Muscle of arm (tissue), 12 donors: ENCODE measurements around the gene CHCHD3. TPM values are rescaled to one million over a fixed set of nuclear protein-coding genes. Genes with fewer than 3 reads are reported as not detected.

Source experiments
- DNase-seq: peaks from one replicate; pipeline ENCODE4 v3.0.0-alpha.2; 2013
- polyA plus RNA-seq, 12 donors: library from polyadenylated mRNA; unstranded; fragments of 120-200 nt; gene quantifications; one replicate each; pipeline ENCODE4 v1.2.1, GENCODE V29; 2013; ENCODE audit not compliant: insufficient read length in 12 of 12

The CHCHD3 gene
- polyA plus RNA-seq, 12 donors, result 58.1 to 99.1 (median 70.6) TPM; not detected in 1

- no peak for DNase-seq
Measured at GRCh38 chr7:132751244-132751647, 330.6 kb downstream of the CHCHD3 start.

GRCh38 chr7:132750530-132751217 is 331.2 kb downstream of the CHCHD3 start:
- DNase-seq, result no peak

GRCh38 chr7:132750096-132750495 is 331.8 kb downstream of the CHCHD3 start:
- DNase-seq, result no peak

- no peak for DNase-seq
Measured at GRCh38 chr7:132745510-132745909, 336.4 kb downstream of the CHCHD3 start.

DNA sequence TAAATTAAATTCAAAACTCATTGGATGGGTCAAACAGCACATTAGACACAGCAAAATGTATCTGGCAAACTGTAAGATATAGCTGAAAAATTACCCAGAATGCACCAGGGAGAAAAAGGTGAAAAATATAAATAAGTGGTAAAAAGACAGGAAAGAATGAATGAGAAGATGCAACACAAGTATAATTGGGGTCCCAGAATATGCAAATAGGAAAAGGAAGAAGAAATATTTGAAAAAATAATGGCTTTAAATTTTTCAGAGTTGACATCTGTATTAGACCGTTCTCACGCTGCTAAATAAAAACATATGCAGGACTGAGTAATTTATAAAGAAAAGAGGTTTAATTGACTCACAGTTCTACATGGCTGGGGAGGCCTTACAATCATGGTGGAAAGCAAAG is 337.9 kb downstream of the CHCHD3 start:
- no peak for DNase-seq

GRCh38 chr7:132742189-132742612 is 339.7 kb downstream of the CHCHD3 start:
- peak; percentile 7 for DNase-seq

DNA sequence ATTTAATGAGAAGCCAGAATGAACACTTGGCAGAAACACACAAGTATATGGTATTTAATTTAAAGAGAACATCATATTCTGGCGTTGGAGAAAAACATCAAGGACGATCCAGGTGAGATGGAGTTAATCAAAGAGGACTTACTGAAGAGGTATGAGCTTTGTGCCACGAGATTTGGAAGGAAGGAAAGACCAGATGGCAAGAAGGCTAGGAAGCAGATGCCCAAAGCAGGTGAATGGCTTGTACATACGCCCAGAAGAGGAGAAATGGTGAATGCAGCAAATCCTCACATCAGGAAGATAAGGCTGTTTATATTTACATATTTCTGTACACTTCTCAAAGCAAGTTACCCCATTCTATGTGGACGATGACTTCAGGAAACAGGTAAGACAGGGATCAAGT is 341.7 kb downstream of the CHCHD3 start:
- no peak for DNase-seq

DNA sequence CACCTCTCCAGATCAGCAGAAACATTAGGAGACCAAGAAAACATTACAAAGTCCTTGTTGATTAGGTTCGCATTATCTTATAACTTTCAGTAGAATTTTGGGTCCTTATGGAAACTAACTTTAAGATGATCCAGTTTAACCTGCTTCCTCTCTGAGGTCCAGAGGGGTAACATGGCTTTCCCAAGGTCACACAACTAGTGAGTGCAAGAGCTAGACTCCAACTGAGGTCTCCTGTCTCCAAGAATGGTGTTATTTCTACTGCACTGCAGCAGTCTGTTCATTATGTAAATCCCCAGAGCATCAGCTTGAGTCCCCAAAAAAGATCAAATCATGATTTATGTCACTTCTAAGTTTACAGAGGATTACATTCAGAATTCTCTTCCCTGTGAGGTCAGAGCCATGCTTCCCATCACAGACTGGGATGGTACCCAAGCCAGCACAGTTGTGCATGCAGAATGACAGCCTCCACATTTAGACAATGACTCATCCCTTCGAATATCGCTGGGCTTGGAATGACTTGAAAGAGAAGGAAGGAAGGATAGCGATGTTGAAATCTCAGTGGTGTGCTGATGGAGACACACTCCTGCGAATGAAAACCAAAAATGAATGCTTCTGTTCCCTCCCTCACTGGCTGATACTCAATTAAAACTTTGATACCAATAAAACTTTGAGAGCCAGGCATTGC is 342.5 kb downstream of the CHCHD3 start:
- DNase-seq, result no peak

GRCh38 chr7:132738254-132738653 is 343.6 kb downstream of the CHCHD3 start:
- DNase-seq, result no peak

DNA sequence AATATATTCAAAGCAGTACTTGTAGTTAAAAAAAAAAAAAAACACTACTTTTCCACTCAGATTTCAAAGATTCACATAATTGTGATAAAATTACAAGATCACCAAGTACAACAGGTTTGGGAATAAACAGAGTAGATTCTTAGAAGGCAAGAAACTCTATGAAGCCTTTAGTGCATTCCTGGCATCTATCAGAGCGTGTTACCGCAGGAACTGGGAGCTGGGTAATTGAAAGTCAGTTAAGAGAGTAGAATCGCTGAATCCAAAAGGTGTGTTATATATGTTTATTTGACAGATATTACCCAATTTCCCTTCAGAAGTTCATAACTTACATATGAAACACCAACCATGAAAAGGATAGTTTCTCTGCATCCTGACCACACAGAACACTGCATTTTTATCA is 346.4 kb downstream of the CHCHD3 start:
- no peak for DNase-seq

Other genes starting within 250 kb of the CHCHD3 start
- gene EXOC4, start 171.0 kb upstream of the CHCHD3 start, polyA plus RNA-seq, result 10 to 100 TPM in 11 of 12 donors, not detected in 1; 25.2 to 79.1 (median 55.5) TPM